ENCODE measurements around the gene WDCP. TPM values are rescaled to one million over a fixed set of nuclear protein-coding genes. Genes with fewer than 3 reads are reported as not detected.
A peak's percentile ranks its signal among the peaks of the same experiment; 100 is the strongest.

Gene WDCP
- total and polyA plus RNA-seq, 9 donors = 3.8 to 16.0 (median 11.5) TPM

GRCh38 chr2:24011250-24012104, 35.7 kb downstream of the WDCP start:
- no peak overlapping the region for H3K27ac ChIP-seq
- 75 to 83% (median 82%) methylated on average over 7 of the region's 7 CpGs for WGBS, 3 donors
- intact Hi-C loops (cut with DNase I) = no loop called here
- H3K4me3 ChIP-seq = no peak overlapping the region
- no peaks in the 10 kb centered on the region for H3K36me3 ChIP-seq
- H3K9me3 ChIP-seq = no peaks in the 10 kb centered on the region
- no peak for DNase-seq
- TF ChIP-seq POLR2A (IDR thresholded peaks at IDR 0.05) = no peak
- TF ChIP-seq, protein P1, sequence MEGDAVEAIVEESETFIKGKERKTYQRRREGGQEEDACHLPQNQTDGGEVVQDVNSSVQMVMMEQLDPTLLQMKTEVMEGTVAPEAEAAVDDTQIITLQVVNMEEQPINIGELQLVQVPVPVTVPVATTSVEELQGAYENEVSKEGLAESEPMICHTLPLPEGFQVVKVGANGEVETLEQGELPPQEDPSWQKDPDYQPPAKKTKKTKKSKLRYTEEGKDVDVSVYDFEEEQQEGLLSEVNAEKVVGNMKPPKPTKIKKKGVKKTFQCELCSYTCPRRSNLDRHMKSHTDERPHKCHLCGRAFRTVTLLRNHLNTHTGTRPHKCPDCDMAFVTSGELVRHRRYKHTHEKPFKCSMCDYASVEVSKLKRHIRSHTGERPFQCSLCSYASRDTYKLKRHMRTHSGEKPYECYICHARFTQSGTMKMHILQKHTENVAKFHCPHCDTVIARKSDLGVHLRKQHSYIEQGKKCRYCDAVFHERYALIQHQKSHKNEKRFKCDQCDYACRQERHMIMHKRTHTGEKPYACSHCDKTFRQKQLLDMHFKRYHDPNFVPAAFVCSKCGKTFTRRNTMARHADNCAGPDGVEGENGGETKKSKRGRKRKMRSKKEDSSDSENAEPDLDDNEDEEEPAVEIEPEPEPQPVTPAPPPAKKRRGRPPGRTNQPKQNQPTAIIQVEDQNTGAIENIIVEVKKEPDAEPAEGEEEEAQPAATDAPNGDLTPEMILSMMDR (IDR thresholded peaks at IDR 0.05) = no peak
- TF ChIP-seq EP300 (IDR thresholded peaks at IDR 0.05) = no peak
- no peaks in the 10 kb centered on the region for H3K27me3 ChIP-seq
- H3K4me1 ChIP-seq (ENCODE audit: insufficient read depth) = peaks cover 3% of the 10 kb centered on the region

GRCh38 chr2:24010477-24011249, 36.5 kb downstream of the WDCP start:
- Histone ChIP-seq H3K36me3 (no peaks in the 10 kb centered on the region), H3K27ac (no peak overlapping the region), H3K4me1 (ENCODE audit: insufficient read depth) (peaks cover 3% of the 10 kb centered on the region), H3K9me3 (no peaks in the 10 kb centered on the region), H3K4me3 (no peak overlapping the region), H3K27me3 (no peaks in the 10 kb centered on the region)
- intact Hi-C loops (cut with DNase I) = no loop called here
- TF ChIP-seq, protein P1 (IDR thresholded peaks at IDR 0.05) = no peak
- no peak for TF ChIP-seq POLR2A (IDR thresholded peaks at IDR 0.05)
- no peak for DNase-seq
- 51 to 60% (median 55%) methylated on average over 33 to 37 of the region's 37 CpGs for WGBS, 3 donors

DNA sequence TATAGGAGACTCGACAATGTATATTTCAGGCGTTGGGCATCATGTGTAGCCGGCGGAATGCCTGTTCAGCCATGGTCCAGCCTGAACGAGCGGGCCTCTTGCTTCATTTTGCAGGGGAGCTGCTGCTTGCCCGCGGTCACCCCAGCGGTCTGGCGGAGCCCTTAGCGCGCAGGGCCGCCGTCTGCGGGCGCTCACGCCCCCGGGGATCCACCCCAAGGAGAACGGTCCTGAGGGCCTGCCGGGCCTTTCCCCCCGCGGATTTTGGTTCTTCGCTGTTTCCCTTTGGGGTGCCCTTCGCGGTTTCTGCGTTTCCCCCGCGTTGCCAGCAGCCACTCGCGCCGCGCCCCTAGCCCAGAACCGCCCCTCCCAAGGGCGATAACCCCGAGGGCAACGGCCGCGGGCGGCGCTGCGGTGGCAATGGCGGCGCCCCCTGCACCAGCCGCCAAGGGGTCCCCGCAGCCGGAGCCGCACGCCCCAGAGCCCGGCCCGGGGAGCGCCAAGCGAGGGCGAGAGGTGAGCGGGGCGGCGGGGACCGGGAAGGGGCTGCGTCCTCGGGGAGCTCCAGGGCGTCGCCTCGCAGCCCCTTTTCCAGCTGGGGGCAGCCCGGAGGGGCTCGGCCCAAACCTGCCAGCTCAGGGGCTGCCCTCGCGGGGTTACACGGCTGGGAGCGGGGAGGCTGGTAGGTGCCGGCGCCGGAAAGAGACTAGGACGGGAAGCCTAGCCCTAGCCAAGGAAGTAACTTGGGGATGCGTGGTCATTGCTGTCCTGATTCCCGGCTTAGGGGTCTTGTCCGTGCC, 37.3 kb downstream of the WDCP start, which contains the start of gene MFSD2B:
Gene MFSD2B, plus strand, starts transcription at position 406 of the 797 bp plus-strand sequence. Its CDS starts 12 bp downstream, at position 418.
- H3K36me3 ChIP-seq = no peaks in the 10 kb centered on the region
- peak within 1 kb of the TSS; percentile 7 for H3K4me3 ChIP-seq
- no peak for DNase-seq
- no peaks in the 10 kb centered on the region for H3K9me3 ChIP-seq
- intact Hi-C loops (cut with DNase I) = no loop called here
- H3K4me1 ChIP-seq (ENCODE audit: insufficient read depth) = peaks cover 3% of the 10 kb centered on the region
- no peaks in the 10 kb centered on the region for H3K27me3 ChIP-seq
- H3K27ac ChIP-seq = no peak within 1 kb of the TSS
- TF ChIP-seq, protein P1 (IDR thresholded peaks at IDR 0.05) = no peak
- no peak for TF ChIP-seq EP300 (IDR thresholded peaks at IDR 0.05)
- no peak for TF ChIP-seq POLR2A (IDR thresholded peaks at IDR 0.05)
- WGBS, 3 donors = 1 to 6% (median 4%) methylated on average over 53 to 75 of the region's 75 CpGs

GRCh38 chr2:24009367-24009679, 37.9 kb downstream of the WDCP start:
- H3K27ac ChIP-seq = no peak overlapping the region
- WGBS, 3 donors = 63 to 71% (median 64%) methylated on average over 9 of the region's 9 CpGs
- no peaks in the 10 kb centered on the region for H3K9me3 ChIP-seq
- H3K27me3 ChIP-seq = no peaks in the 10 kb centered on the region
- H3K4me3 ChIP-seq = no peak overlapping the region
- TF ChIP-seq, protein P1 (IDR thresholded peaks at IDR 0.05) = no peak
- TF ChIP-seq POLR2A (IDR thresholded peaks at IDR 0.05) (no peak), EP300 (IDR thresholded peaks at IDR 0.05) (no peak)
- no peaks in the 10 kb centered on the region for H3K36me3 ChIP-seq
- intact Hi-C loops (cut with DNase I) = no loop called here
- no peak for DNase-seq
- peaks cover 3% of the 10 kb centered on the region for H3K4me1 ChIP-seq (ENCODE audit: insufficient read depth)
